Heart left ventricle (tissue), 16 donors: Measurements from ENCODE around the gene KLK2. TPM values are rescaled to one million over a fixed set of nuclear protein-coding genes. Genes with fewer than 3 reads are reported as not detected.

Experiments
- ATAC-seq, 4 donors: fragments of 200-7000 bp; cut with Tn5 transposase; one replicate each; pipeline ENCODE4 v1.9.1; 2020 to 2022; ENCODE audit warnings: moderate library complexity in 4 of 4, mild to moderate bottlenecking in 3 of 4, moderate number of reproducible peaks in 1 of 4
- DNase-seq, 5 donors: peaks; one replicate each; pipeline ENCODE4 v3.0.0-alpha.2; 2020
- H3K27ac ChIP-seq, 12 donors: fragments of 200-600 bp; sonication (generic) in 4 of 12; one replicate each; pipeline versions ENCODE4 v1.5.0 to v1.8.0; 2016 to 2022; ENCODE audit warnings: mild to moderate bottlenecking in 2 of 12
- H3K27me3 ChIP-seq, 9 donors: fragments of 200-600 bp; sonication (generic) in 2 of 9; one replicate each; pipeline versions ENCODE4 v1.5.1 to v1.8.0; 2016 to 2022; ENCODE audit warnings: mild to moderate bottlenecking in 3 of 9
- H3K36me3 ChIP-seq, 9 donors: fragments of 200-600 bp; sonication (generic) in 2 of 9; one replicate each; pipeline versions ENCODE4 v1.5.0 to v1.8.0; 2018 to 2022; ENCODE audit warnings: mild to moderate bottlenecking in 2 of 9
- H3K4me1 ChIP-seq, 12 donors: fragments of 200-600 bp; sonication (generic) in 4 of 12; one replicate each; pipeline versions ENCODE4 v1.5.0 to v1.8.0; 2016 to 2022; ENCODE audit warnings: mild to moderate bottlenecking in 3 of 12
- H3K4me3 ChIP-seq, 12 donors: fragments of 200-600 bp; sonication (generic) in 4 of 12; one replicate each; pipeline versions ENCODE4 v1.5.0 to v1.8.0; 2017 to 2022; ENCODE audit warnings: mild to moderate bottlenecking in 9 of 12, moderate library complexity in 4 of 12
- H3K9me3 ChIP-seq, 12 donors: fragments of 200-600 bp; sonication (generic) in 4 of 12; one replicate each; pipeline versions ENCODE4 v1.5.0 to v1.8.0; 2016 to 2022; ENCODE audit warnings: mild to moderate bottlenecking in 1 of 12
- POLR2A ChIP-seq, 2 donors: fragments of 450-650 bp; IDR thresholded peaks; one replicate each; pipeline ENCODE4 v1.6.1; 2017; ENCODE audit warnings: antibody characterized with exemption in 2 of 2, mild to moderate bottlenecking in 2 of 2, moderate library complexity in 2 of 2
- WGBS, 4 donors: extraction: QIAGEN DNeasy Blood & Tissue Kit in 2 of 4; methylation state at CpG; one replicate each; pipeline versions ENCODE4 v1.1.5 to v1.1.7; 2013 to 2018; 5-methylcytosine and 5-hydroxymethylcytosine counted together
- intact Hi-C, 10 donors: fragments of 100-400 bp; cut with DNase I; formaldehyde crosslinking; loops; one replicate each; pipeline versions ENCODE4 v1.11.1 to v1.14.2; 2022
- polyA plus RNA-seq, 2 donors: library from polyadenylated mRNA; stranded (reverse); fragments of 200-250 nt; gene quantifications; one replicate each; pipeline ENCODE4 v1.2.3, GENCODE V29; 2013
- total RNA-seq, 9 donors: library from RNA; depleted of rRNA in 2 of 9; stranded (reverse); fragments of >200 nt in 2 of 9; fragmentation: NEBNext Ultra II Directional in 3 of 9; extraction: Animal tissue kit (Norgen Biotek cat#: 25700) in 3 of 9; gene quantifications; one replicate each; pipeline versions ENCODE4 v1.1.0 to v1.2.4, GENCODE V29; 2016 to 2023
- TF ChIP-seq, protein P1 (sequence below), 12 donors: fragments of 200-600 bp; sonication (generic) in 4 of 12; IDR thresholded peaks; one replicate each; pipeline versions ENCODE4 v1.5.0 to v1.8.0; 2018 to 2022; ENCODE audit warnings: antibody characterized with exemption in 12 of 12, mild to moderate bottlenecking in 5 of 12
- donor health status: ischemic (EF 13 %, LVEDD 7.1; RV severe dilation, severe dysfunction).
- donor health status: healthy with polysubstance abuse.
- donor health status: DM: no; HTN: yes; CAD: no.
- donor health status: DM: no; HTN: no; CAD: no.
- donor health status: ischemic (EF 25% LVEDD 6.9; RV normal size, moderate dysfunction).
- donor health status: ischemic (EF 25% LVEDD 5.7; RV mildly dilated, moderate dysfunction).
- donor health status: healthy.
- donor health status: DM: yes; HTN: yes; CAD: no.
- donor health status: ischemic (EF 35%, LVEDD 5.7; RV mildly dilated, moderate dysfunction).
- donor health status: nonischemic (EF 11% LVEDD 7.7; RV severe dilation, severe dysfunction).
- donor health status: DM: yes; HTN: yes; CAD: no.
- donor health status: PGD.
- donor health status: ischemic (EF 29% LVEDD 5.4; RV normal size, mild dysfunction).
- donor health status: nonischemic (EF 23%, LVEDD 6.1; RV moderate dilation, normal function).

The KLK2 gene
- total and polyA plus RNA-seq, 11 donors = not detected

GRCh38 chr19:50889638-50890037 lies 16.4 kb downstream of the KLK2 start:
- no peak for DNase-seq
- H3K27ac ChIP-seq = no peak overlapping the region
- intact Hi-C loops = no loop called here
- no peaks in the 10 kb centered on the region for H3K9me3 ChIP-seq
- no peaks in the 10 kb centered on the region for H3K4me1 ChIP-seq
- H3K27me3 ChIP-seq = peaks cover 0 to 46% (median 5%) of the 10 kb centered on the region in 9 donors
- 47 to 53% (median 51%) methylated on average over 3 of the region's 3 CpGs for WGBS, 4 donors
- no peaks in the 10 kb centered on the region for H3K36me3 ChIP-seq
- H3K4me3 ChIP-seq = no peak overlapping the region
- no peak for ATAC-seq
- no peak for TF ChIP-seq POLR2A (IDR thresholded peaks at IDR 0.05)
- TF ChIP-seq, protein P1, sequence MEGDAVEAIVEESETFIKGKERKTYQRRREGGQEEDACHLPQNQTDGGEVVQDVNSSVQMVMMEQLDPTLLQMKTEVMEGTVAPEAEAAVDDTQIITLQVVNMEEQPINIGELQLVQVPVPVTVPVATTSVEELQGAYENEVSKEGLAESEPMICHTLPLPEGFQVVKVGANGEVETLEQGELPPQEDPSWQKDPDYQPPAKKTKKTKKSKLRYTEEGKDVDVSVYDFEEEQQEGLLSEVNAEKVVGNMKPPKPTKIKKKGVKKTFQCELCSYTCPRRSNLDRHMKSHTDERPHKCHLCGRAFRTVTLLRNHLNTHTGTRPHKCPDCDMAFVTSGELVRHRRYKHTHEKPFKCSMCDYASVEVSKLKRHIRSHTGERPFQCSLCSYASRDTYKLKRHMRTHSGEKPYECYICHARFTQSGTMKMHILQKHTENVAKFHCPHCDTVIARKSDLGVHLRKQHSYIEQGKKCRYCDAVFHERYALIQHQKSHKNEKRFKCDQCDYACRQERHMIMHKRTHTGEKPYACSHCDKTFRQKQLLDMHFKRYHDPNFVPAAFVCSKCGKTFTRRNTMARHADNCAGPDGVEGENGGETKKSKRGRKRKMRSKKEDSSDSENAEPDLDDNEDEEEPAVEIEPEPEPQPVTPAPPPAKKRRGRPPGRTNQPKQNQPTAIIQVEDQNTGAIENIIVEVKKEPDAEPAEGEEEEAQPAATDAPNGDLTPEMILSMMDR (IDR thresholded peaks at IDR 0.05) = no peak

- no peak overlapping the region for H3K27ac ChIP-seq
- H3K27me3 ChIP-seq = peaks cover 0 to 36% (median 5%) of the 10 kb centered on the region in 9 donors
- whole genome bisulfite sequencing, 4 donors = 38 to 73% (median 56%) methylated on average over 5 of the region's 5 CpGs
These were observed 17.4 kb downstream of the KLK2 start for GRCh38 chr19:50890422-50891252.

DNA sequence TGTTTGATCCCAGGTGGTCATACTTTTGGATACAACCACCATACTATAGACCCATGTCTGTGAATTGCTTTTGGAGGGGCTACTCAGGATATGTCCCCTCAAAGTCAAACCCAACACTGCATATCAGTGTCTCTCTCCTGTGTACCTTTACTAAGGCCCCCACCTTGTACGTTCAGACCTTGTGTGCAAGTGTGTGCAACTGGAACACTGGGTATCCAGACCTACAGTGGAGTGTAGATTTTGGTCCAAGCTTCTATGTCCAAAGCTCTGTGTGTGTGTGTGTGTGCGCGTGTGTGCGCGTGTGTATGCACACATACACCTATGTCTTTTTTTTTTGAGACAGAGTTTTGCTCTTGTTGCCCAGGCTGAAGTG lies 18.0 kb downstream of the KLK2 start:
- Histone ChIP-seq H3K27ac (no peak overlapping the region), H3K4me1 (no peaks in the 10 kb centered on the region), H3K4me3 (no peak overlapping the region), H3K27me3 (peaks cover 0 to 31% (median 5%) of the 10 kb centered on the region in 9 donors), H3K36me3 (no peaks in the 10 kb centered on the region), H3K9me3 (no peaks in the 10 kb centered on the region)
- TF ChIP-seq, protein P1 (IDR thresholded peaks at IDR 0.05) = no peak
- no peak for TF ChIP-seq POLR2A (IDR thresholded peaks at IDR 0.05)
- DNase-seq (no peak), ATAC-seq (no peak)
- intact Hi-C loops = no loop called here
- 74 to 85% (median 84%) methylated on average over 5 of the region's 5 CpGs for WGBS, 4 donors

More at GRCh38 chr19:50890422-50891252, 17.4 kb downstream of the KLK2 start:
- TF ChIP-seq, protein P1 (IDR thresholded peaks at IDR 0.05) = no peak
- TF ChIP-seq POLR2A (IDR thresholded peaks at IDR 0.05) = no peak
- ATAC-seq = no peak
- Histone ChIP-seq H3K9me3 (no peaks in the 10 kb centered on the region), H3K36me3 (no peaks in the 10 kb centered on the region), H3K4me3 (no peak overlapping the region), H3K4me1 (no peaks in the 10 kb centered on the region)
- intact Hi-C loops = no loop called here
- DNase-seq = no peak

GRCh38 chr19:50893047-50893736 lies 20.0 kb downstream of the KLK2 start:
- H3K9me3 ChIP-seq = no peaks in the 10 kb centered on the region
- no peak for TF ChIP-seq POLR2A (IDR thresholded peaks at IDR 0.05)
- TF ChIP-seq, protein P1 (IDR thresholded peaks at IDR 0.05) = no peak
- peaks cover 0 to 35% (median 2%) of the 10 kb centered on the region in 9 donors for H3K27me3 ChIP-seq
- no peak for DNase-seq
- no peaks in the 10 kb centered on the region for H3K36me3 ChIP-seq
- no peak for ATAC-seq
- WGBS, 4 donors = 85 to 88% (median 88%) methylated on average over 10 to 18 of the region's 18 CpGs
- H3K4me1 ChIP-seq = no peaks in the 10 kb centered on the region
- intact Hi-C loops = no loop called here
- no peak overlapping the region for H3K4me3 ChIP-seq
- H3K27ac ChIP-seq = no peak overlapping the region
